GM12892 (cell line): ENCODE results near the gene ACAA1. TPM values are rescaled to one million over a fixed set of nuclear protein-coding genes. Genes with fewer than 3 reads are reported as not detected.

ENCODE experiments used
- DNase-seq: peaks from one replicate; pipeline ENCODE4 v3.0.0; 2011; ENCODE audit not compliant: insufficient read length
- FAIRE-seq: peaks from 2 replicates; lab custom pipeline; 2011; peaks lifted over from hg19 to GRCh38; lab: Jason Lieb, UNC
- POLR2A ChIP-seq: IDR thresholded peaks from 2 replicates; pipeline ENCODE4 v1.6.1; 2011; ENCODE audit warnings: low read depth, low read length, control low read depth
- POLR2AphosphoS5 ChIP-seq: IDR thresholded peaks from 2 replicates; pipeline ENCODE4 v1.6.1; 2011; ENCODE audit warnings: low read depth, low read length, control low read depth
- TAF1 ChIP-seq: IDR thresholded peaks from 2 replicates; pipeline ENCODE4 v1.6.1; 2011; ENCODE audit warnings: low read depth, mild to moderate bottlenecking, control low read depth, low read length, borderline replicate concordance
- polyA plus RNA-seq: library from polyadenylated mRNA; unstranded; fragments of >200 nt; gene quantifications from one replicate; pipeline ENCODE4 v1.2.1, GENCODE V29; 2012; ENCODE audit warnings: missing spikeins, inconsistent platforms; ENCODE audit not compliant: missing spikeins

The ACAA1 gene, protein sequence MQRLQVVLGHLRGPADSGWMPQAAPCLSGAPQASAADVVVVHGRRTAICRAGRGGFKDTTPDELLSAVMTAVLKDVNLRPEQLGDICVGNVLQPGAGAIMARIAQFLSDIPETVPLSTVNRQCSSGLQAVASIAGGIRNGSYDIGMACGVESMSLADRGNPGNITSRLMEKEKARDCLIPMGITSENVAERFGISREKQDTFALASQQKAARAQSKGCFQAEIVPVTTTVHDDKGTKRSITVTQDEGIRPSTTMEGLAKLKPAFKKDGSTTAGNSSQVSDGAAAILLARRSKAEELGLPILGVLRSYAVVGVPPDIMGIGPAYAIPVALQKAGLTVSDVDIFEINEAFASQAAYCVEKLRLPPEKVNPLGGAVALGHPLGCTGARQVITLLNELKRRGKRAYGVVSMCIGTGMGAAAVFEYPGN
- 40.3 TPM for polyA plus RNA-seq

DNA sequence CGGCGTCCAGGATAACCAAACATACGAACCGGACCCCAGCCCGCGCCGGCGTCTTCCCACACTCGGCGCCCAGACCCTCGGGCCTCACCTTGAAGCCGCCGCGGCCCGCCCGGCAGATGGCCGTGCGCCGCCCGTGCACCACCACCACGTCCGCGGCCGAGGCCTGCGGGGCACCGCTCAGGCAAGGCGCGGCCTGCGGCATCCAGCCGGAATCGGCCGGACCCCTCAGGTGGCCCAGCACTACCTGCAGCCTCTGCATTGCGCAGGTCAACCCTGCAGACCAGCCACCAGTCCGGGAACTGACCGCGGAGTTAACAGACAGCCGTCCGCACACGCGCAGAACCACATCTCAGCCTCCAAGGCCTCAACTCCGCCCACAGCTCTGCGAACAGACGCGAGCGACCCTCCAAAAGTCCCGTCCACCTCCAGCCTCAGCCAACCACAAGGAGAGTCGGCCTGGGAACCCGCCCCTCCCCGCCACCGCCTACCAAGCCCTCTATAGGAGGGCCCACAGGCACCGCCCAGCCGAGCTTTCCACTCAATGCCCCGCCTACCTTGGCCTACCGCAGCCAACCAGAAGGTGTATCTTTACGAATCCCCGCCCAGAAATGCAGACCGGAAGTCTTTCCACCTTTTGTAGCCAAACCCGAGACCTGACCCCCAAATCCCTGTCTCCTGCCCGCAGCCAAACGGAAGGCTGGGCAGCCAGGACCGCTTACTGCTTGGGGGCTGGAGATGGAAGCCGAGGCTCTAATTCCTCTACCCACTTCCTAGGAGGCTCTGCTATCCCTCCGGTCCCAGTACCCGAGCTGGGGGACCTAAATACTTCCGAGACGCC lies at the start of gene ACAA1:
ACAA1 (minus strand) TSS at position 351 of the 838 bp plus-strand sequence; CDS start at position 259, 92 bp downstream.
- FAIRE-seq (peak; percentile 94), DNase-seq (peak; percentile 92)
- TF ChIP-seq POLR2A (peak; percentile 77), POLR2AphosphoS5 (peak; percentile 78), TAF1 (peak; percentile 68; the same call in 1 of the 2 replicates)

DNA sequence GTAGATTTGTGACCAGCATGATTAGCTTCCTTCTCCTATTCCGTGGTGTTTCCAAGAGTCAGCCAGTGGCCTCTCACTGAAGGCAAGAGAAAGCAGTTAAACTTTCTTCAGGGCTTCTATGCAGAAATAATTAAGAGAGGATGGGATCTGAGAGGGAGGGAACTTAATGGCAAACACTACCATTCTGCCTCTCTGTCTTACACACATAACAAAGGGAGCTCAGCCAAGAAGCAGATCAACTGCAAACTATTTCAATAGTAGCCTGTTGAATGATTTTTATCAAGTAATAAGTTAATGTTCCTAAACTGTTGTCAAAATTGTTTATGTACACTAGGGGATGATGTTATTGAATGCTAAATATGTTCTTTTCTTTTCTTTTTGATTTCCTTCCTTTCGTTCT lies 40.3 kb upstream of the ACAA1 start:
- TF ChIP-seq TAF1 (no peak), POLR2A (no peak), POLR2AphosphoS5 (no peak)
- FAIRE-seq (no peak), DNase-seq (no peak)

DNA sequence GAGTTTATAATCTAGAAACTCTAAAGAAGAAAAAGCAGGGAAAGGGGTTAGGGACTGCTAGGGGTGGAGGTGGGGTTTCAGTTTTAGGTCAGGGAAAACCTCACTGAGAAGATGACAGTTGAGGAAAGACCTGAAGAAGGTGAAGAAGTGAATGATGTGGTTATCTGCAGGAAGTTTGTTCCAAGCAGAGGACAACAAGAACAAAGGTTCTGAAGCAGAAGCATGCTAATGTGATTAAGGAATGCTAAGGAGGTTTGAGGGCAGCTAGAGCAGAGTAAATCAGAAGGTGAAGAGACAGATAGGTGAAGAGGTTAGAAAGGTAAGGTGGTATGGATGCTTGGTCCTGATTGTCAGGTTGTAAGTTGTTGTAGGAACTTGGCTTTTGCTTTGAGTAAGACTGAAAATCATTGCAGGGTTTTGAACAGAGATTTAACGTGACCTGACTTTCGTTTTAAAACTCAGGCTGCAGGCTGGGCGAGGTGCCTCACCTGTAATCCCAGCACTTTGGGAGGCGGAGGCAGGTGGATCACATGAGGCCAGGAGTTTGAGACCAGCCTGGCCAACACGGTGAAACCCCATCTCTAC lies 37.0 kb upstream of the ACAA1 start:
- FAIRE-seq (peak; percentile 80), DNase-seq (no peak)
- TF ChIP-seq POLR2AphosphoS5 (no peak), POLR2A (no peak), TAF1 (no peak)

DNA sequence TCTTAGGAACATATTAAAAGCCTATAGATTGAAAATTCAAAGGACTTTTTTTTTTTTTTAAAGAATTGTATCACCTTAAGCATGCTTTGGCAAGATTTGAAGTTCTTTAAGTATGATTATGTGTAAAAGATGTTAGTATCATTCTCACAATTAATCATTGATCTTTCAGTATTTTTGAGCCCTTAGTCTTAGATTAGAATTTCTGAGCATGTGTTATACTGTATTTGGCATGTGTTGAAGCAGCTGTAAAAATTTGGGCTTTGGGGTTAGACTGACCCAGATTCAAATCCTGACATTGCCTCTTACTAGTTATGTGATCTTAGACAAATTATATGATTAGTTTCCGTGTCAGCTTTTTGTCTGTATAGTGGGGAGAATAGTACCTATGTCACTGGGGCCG lies 34.7 kb upstream of the ACAA1 start:
- DNase-seq, result no peak
- no peak for FAIRE-seq
- TF ChIP-seq POLR2A (no peak), TAF1 (no peak), POLR2AphosphoS5 (no peak)

DNA sequence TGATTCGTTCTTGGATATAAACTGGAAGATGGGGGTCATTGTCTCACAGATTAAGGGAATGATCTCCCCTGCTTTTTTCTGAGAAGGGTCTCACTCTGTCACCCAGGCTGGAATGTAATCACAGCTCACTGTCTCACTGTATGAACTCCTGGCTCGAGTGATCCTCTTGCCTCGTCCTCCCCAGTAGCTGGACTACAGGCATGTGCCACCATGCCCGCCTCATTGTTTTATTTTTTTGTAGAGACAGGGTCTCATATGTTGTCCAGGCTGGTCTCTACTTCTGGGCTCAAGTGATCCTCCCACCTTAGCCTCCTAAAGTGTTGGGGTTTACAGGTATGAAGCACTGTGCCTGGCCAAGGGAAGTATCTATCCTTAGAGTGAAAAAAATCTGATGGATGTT lies 33.8 kb upstream of the ACAA1 start:
- FAIRE-seq (no peak), DNase-seq (no peak)
- TF ChIP-seq POLR2A, result no peak
- no peak for TF ChIP-seq TAF1
- no peak for TF ChIP-seq POLR2AphosphoS5

DNA sequence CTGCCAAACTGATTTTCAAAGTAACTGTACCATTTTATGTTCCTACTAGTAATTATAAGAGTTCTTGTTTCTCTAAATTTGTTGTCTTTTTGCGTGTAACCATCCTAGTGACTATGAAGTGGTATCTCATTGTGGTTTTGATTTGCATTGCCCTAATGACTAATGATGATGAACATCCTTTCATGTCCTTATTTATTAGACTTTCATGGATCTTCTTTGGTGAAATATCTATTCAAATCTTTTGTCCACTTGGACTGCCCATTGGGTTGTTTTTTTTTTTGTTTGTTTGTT lies 32.0 kb upstream of the ACAA1 start:
- TF ChIP-seq POLR2AphosphoS5 (no peak), POLR2A (no peak), TAF1 (no peak)
- DNase-seq (no peak), FAIRE-seq (no peak)

- TF ChIP-seq POLR2A (no peak), POLR2AphosphoS5 (no peak), TAF1 (no peak)
- DNase-seq, result no peak
- FAIRE-seq, result no peak
Observed at GRCh38 chr3:38168151-38169026, 31.5 kb upstream of the ACAA1 start.

- DNase-seq, result no peak
- no peak for FAIRE-seq
- no peak for TF ChIP-seq POLR2A
- no peak for TF ChIP-seq POLR2AphosphoS5
Observed at GRCh38 chr3:38167591-38167990, 30.7 kb upstream of the ACAA1 start.

DNA sequence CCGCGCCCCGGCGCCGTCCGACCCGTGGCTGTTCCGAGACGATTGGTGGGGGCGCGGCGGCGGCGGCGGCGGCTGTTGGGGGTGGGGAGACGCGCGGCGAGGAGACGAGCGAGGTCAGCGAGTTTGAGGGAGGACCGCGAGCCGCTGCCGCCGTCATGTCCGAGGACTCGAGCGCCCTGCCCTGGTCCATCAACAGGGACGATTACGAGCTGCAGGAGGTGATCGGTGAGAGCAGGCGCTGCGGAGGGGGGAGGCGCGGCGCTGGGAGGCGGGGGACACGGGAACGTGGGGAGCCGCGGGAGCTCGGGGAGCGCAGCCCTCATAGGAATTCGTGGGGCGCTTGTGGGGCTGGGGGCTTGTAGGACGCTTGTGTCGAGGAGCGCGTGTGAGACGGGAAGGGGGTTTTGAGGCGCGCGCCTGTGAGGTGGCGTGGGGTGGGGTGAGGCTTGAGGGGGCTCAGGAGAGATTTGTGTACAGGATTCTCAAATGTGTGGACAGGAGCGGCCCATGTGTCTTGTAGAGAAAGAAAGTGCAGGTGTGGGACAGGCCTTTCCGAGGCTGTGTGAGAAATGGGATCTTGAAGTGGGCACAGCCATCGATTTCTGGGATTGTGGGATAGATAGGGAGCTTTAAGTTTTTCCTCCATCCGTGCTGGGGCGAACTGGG lies 28.9 kb upstream of the ACAA1 start:
- TF ChIP-seq TAF1 (no peak), POLR2A (no peak), POLR2AphosphoS5 (no peak)
- DNase-seq, result no peak
- no peak for FAIRE-seq

DNA sequence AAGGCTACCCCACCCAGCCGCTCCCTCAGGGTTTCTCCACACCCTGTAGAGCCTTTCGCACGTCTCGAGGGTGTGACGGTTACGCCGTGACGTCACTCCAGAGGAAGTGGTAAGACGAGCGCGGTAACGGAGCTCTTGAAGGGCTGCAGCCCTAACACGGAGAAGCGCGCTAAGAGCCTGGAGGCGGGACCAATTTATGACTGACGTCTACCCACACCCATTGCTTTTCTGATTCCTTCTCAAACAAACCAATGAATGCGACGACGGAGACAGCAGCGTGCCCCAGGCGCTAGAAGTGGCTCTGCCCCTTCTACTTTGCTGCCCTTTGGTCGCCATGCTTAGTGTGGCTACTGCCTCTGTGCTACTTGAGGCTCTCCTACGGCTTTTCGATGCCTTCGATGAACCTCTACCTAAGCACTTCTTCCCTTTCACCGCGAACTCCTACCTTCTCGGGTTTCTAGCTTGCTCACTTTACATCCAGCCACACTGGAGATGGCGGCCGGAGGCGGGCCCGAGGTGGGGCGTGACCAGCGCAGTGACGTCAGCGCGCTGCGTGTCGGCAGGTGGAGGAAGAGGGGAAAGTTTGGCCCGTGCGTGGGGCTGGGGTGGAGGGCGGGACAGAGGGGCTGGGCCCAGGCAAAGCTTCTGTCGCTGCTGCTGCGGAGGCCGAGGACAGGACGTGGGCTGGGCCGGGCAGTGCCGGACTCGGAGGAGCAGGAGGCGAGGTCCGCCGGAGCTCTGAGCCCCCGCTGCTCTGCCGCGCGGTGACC lies 28.2 kb upstream of the ACAA1 start, which contains the start of gene OXSR1:
OXSR1 (plus strand) TSS at position 586 of the 770 bp plus-strand sequence. CDS start 340 bp downstream, outside the sequence.
- DNase-seq (peak; percentile 87), FAIRE-seq (peak; percentile 99)
- TF ChIP-seq POLR2A (peak; percentile 74), POLR2AphosphoS5 (peak; percentile 74), TAF1 (0 out of 2 replicates have a peak, but pooled peaks have one; percentile 46)
